Glutamatergic neuron (in vitro differentiated cells): ENCODE results near the gene XPC. TPM values are rescaled to one million over a fixed set of nuclear protein-coding genes. Genes with fewer than 3 reads are reported as not detected.

Experiments used
- DNase-seq: peaks from one replicate; pipeline ENCODE4 v3.0.0; 2022
- H3K27ac Mint-ChIP-seq: one replicate; pipeline ENCODE4 v1.8.0; 2020; ENCODE audit warnings: mild to moderate bottlenecking, mixed read lengths, inconsistent platforms; ENCODE audit not compliant: unreplicated experiment
- H3K27me3 Mint-ChIP-seq: one replicate; pipeline ENCODE4 v1.8.0; 2020; ENCODE audit warnings: mild to moderate bottlenecking, moderate library complexity, mixed read lengths, inconsistent platforms; ENCODE audit not compliant: unreplicated experiment
- H3K36me3 Mint-ChIP-seq: one replicate; pipeline ENCODE4 v1.8.0; 2020; ENCODE audit warnings: mild to moderate bottlenecking, mixed read lengths, inconsistent platforms; ENCODE audit not compliant: unreplicated experiment
- H3K4me1 Mint-ChIP-seq: one replicate; pipeline ENCODE4 v1.8.0; 2020; ENCODE audit warnings: mild to moderate bottlenecking, low read depth, mixed read lengths, inconsistent platforms; ENCODE audit not compliant: unreplicated experiment
- H3K4me3 Mint-ChIP-seq: one replicate; pipeline ENCODE4 v1.8.0; 2020; ENCODE audit warnings: mild to moderate bottlenecking, mixed read lengths, inconsistent platforms; ENCODE audit not compliant: unreplicated experiment
- H3K9me3 Mint-ChIP-seq: one replicate; pipeline ENCODE4 v1.8.0; 2020; ENCODE audit warnings: mild to moderate bottlenecking, moderate library complexity, mixed read lengths, inconsistent platforms; ENCODE audit not compliant: unreplicated experiment
- total RNA-seq: library from RNA; stranded (reverse); fragmentation: NEBNext Ultra II Directional; extraction: Animal tissue kit (Norgen Biotek cat#: 25700); gene quantifications from one replicate; pipeline ENCODE4 v1.2.1, GENCODE V29; 2021; ENCODE audit not compliant: unreplicated experiment
- TF ChIP-seq, protein P1 (sequence below): fragments of 200-600 bp; sonication (generic); IDR thresholded peaks from one replicate; pipeline ENCODE4 v1.5.0; 2021; ENCODE audit not compliant: partially characterized antibody, unreplicated experiment

Gene XPC
- total RNA-seq, 1 donor from 2014 or later: 39.5 TPM

DNA sequence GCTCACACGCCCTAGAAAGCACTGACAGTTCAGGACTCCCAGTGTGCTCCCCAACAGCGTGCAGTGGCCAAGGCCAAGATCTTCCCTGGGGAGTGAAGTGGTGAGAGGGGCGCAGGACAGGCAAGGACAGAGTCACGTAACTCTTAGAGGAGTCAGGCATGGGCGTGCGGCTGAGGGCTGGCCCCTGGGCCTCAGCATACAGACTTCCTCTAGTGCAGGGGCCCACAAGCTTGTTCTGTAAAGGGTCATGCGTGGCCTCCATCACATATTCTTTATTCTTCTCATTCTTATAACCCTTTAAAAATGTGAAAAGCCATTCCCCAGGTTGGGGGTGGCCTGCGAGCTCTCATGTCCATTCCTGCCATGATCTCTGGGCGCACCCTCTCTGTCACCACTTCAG is 28.3 kb downstream of the XPC start:
- Mint-ChIP-seq H3K36me3 (no peaks in the 10 kb centered on the region), H3K4me3 (no peak overlapping the region), H3K9me3 (peaks cover 2% of the 10 kb centered on the region), H3K27ac (no peak overlapping the region), H3K4me1 (peaks cover 4% of the 10 kb centered on the region), H3K27me3 (peaks cover 4% of the 10 kb centered on the region)
- no peak for DNase-seq
- TF ChIP-seq, protein P1, sequence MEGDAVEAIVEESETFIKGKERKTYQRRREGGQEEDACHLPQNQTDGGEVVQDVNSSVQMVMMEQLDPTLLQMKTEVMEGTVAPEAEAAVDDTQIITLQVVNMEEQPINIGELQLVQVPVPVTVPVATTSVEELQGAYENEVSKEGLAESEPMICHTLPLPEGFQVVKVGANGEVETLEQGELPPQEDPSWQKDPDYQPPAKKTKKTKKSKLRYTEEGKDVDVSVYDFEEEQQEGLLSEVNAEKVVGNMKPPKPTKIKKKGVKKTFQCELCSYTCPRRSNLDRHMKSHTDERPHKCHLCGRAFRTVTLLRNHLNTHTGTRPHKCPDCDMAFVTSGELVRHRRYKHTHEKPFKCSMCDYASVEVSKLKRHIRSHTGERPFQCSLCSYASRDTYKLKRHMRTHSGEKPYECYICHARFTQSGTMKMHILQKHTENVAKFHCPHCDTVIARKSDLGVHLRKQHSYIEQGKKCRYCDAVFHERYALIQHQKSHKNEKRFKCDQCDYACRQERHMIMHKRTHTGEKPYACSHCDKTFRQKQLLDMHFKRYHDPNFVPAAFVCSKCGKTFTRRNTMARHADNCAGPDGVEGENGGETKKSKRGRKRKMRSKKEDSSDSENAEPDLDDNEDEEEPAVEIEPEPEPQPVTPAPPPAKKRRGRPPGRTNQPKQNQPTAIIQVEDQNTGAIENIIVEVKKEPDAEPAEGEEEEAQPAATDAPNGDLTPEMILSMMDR: no peak

DNA sequence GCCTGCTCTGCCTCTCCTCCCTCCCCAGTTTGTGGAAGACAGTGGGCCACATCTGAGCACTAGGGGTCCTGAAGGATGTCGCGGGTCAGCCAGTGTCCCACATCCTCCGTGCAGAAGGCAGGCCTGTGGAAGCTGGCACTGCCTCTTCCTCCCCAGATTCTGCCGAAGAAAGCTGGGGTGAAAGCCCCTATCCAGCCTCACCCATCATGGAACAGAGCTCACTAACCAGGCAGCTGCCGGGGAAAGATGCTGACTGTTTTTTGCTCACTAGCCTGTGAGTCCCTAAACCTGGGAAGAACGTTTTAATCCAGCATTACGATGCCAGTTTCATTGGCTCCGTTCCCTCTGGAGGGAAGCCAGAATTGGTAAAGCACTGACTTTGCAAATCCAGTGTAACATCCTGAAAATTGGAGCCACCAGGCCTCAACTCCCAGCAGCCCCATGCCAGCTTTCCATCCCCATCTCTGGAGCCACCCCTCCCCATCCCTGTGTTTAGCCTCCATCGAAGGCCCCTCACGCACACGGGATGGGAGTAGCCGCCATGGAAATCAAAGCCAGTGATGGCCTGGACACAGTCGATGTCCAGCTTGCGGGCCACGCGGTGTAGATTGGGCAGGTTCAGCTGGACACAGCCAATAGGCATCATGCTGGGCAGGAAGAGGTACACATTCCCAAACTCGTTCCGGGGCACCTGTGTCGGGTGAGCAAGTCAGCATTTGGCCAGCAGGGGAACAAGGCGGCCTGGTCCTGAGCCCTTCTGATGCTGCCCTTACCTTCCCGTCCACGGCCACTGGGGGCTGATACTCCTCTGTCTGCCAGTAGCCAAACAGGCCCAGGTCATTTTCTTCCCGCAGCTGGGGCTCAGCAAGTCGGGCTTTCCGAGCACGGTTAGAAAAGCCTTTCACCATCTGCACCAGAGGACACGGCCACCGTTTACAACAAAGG is 30.1 kb downstream of the XPC start:
- Mint-ChIP-seq H3K4me1 (peaks cover 4% of the 10 kb centered on the region), H3K4me3 (no peak overlapping the region), H3K9me3 (peaks cover 2% of the 10 kb centered on the region), H3K27me3 (peaks cover 6% of the 10 kb centered on the region), H3K36me3 (no peaks in the 10 kb centered on the region), H3K27ac (no peak overlapping the region)
- TF ChIP-seq, protein P1: peak; percentile 61
- DNase-seq: peak; percentile 71

DNA sequence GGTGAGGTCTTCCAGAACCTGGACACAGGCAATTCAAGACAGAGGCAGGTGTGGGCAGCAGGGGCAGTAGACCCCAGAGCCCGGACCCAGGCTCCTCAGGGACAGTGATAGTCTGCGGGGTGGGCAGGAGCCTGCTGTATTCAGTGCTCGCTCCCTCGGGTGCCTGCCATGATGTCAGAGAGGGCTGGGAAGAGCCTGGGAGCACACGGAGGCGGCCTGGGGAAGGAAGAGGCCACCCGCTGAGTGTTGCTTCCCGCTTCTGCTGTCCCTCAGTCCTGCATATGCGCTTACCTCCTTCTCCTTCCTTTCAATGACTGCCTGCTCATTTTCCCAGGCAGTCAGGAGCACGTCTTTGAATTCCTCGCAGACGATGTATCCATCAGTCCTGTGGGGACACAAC is 30.8 kb downstream of the XPC start:
- no peak for DNase-seq
- Mint-ChIP-seq H3K9me3 (peaks cover 2% of the 10 kb centered on the region), H3K27me3 (peaks cover 6% of the 10 kb centered on the region), H3K4me1 (peaks cover 4% of the 10 kb centered on the region), H3K27ac (no peak overlapping the region), H3K4me3 (no peak overlapping the region), H3K36me3 (no peaks in the 10 kb centered on the region)
- TF ChIP-seq, protein P1: no peak

DNA sequence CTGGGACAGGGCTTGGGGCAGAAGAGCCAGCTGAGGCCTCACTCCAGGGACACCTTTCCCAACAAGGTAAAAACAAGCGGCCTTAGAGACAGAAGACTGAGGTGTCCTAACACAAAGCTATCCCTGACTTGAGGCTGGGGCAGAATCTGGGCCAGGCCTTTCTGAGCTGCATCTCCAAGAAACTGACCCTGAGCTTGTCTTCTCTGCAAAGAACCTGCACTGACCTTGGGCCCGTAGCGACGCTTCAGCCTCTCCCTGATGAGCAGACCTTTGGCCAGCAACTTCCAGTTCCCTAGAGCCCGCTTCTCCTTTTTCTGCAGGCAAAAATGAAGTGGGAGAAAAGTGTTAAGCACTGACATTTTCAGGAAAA is 31.4 kb downstream of the XPC start:
- Mint-ChIP-seq H3K36me3 (no peaks in the 10 kb centered on the region), H3K27ac (no peak overlapping the region), H3K27me3 (peaks cover 6% of the 10 kb centered on the region), H3K9me3 (peaks cover 2% of the 10 kb centered on the region), H3K4me1 (peaks cover 4% of the 10 kb centered on the region), H3K4me3 (no peak overlapping the region)
- no peak for DNase-seq
- TF ChIP-seq, protein P1: no peak

DNA sequence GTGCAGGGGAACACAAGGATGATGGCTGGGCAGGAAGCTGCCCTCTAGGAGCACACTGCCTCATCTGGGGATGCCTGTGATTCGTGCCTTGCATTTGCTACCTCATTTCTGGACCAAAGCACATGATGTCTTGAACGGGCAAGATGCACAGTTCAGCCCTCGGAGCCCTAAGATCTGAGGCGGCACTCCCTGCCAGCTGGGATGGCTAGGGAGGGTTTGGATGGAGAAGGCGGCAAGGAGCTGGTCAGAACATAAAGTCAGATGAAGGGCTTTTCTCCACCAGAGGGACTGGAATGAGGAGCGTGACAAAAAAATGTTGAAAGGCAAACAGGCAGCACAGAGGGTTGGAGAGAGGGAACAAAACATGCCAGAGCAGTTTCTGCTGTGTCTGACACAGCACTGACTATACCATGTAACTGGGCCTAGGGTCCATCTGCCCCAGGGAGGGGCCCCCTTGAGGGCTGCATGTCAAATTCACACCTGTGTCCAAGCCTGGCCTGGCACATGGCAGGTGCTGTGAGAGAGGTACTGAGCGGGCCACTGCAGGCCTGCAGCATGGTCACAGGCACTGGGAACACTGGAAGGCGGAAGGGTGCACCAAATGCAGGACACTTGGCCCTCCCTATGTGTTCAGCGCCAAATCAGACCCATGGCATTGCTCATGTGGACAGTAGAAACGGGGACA is 31.9 kb downstream of the XPC start:
- Mint-ChIP-seq H3K4me1 (peaks cover 4% of the 10 kb centered on the region), H3K36me3 (no peaks in the 10 kb centered on the region), H3K27ac (no peak overlapping the region), H3K27me3 (peaks cover 6% of the 10 kb centered on the region), H3K4me3 (no peak overlapping the region), H3K9me3 (peaks cover 2% of the 10 kb centered on the region)
- TF ChIP-seq, protein P1: no peak
- no peak for DNase-seq
